ENCODE data around the gene ANKRD12.

The ANKRD12 gene

GRCh38 chr18:9283791-9284190 is 147.2 kb downstream of the ANKRD12 start:
- H3K9ac ChIP-seq = no peak overlapping the region
- H3K36me3 ChIP-seq (ENCODE audit: insufficient read depth) = 0 out of 2 replicates have a peak, but pooled peaks cover 4% of the 10 kb centered on the region
- H3K4me1 ChIP-seq (ENCODE audit: low read depth, poor library complexity, severe bottlenecking) = no peaks in the 10 kb centered on the region
- no peaks in the 10 kb centered on the region for H4K20me1 ChIP-seq (ENCODE audit: insufficient read depth)
- H3K4me2 ChIP-seq = no peak overlapping the region
- H3K27me3 ChIP-seq (ENCODE audit: insufficient read depth, low read depth) = no peaks in the 10 kb centered on the region
- no peaks in the 10 kb centered on the region for H3K79me2 ChIP-seq (ENCODE audit: insufficient read depth, low read depth)
- H3K4me3 ChIP-seq (IDR thresholded peaks at IDR 0.05; ENCODE audit: insufficient read depth, low read depth, low read length) = no peak overlapping the region
- no peak overlapping the region for H2AFZ ChIP-seq (ENCODE audit: low read depth)
- no peak overlapping the region for H3K27ac ChIP-seq
- TF ChIP-seq, protein P1, sequence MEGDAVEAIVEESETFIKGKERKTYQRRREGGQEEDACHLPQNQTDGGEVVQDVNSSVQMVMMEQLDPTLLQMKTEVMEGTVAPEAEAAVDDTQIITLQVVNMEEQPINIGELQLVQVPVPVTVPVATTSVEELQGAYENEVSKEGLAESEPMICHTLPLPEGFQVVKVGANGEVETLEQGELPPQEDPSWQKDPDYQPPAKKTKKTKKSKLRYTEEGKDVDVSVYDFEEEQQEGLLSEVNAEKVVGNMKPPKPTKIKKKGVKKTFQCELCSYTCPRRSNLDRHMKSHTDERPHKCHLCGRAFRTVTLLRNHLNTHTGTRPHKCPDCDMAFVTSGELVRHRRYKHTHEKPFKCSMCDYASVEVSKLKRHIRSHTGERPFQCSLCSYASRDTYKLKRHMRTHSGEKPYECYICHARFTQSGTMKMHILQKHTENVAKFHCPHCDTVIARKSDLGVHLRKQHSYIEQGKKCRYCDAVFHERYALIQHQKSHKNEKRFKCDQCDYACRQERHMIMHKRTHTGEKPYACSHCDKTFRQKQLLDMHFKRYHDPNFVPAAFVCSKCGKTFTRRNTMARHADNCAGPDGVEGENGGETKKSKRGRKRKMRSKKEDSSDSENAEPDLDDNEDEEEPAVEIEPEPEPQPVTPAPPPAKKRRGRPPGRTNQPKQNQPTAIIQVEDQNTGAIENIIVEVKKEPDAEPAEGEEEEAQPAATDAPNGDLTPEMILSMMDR (conservative IDR thresholded peaks at IDR 0.05; ENCODE audit: low read depth, low read length) = no peak

GRCh38 chr18:9285604-9286003 is 149.0 kb downstream of the ANKRD12 start:
- Histone ChIP-seq H3K27ac (no peak overlapping the region), H3K79me2 (ENCODE audit: insufficient read depth, low read depth) (no peaks in the 10 kb centered on the region), H3K9ac (no peak overlapping the region), H3K27me3 (ENCODE audit: insufficient read depth, low read depth) (no peaks in the 10 kb centered on the region), H3K4me2 (no peak overlapping the region), H4K20me1 (ENCODE audit: insufficient read depth) (no peaks in the 10 kb centered on the region), H3K4me3 (IDR thresholded peaks at IDR 0.05; ENCODE audit: insufficient read depth, low read depth, low read length) (no peak overlapping the region), H3K4me1 (ENCODE audit: low read depth, poor library complexity, severe bottlenecking) (no peaks in the 10 kb centered on the region), H3K36me3 (ENCODE audit: insufficient read depth) (0 out of 2 replicates have a peak, but pooled peaks cover 4% of the 10 kb centered on the region), H2AFZ (ENCODE audit: low read depth) (no peak overlapping the region)
- TF ChIP-seq, protein P1 (conservative IDR thresholded peaks at IDR 0.05; ENCODE audit: low read depth, low read length) = no peak

DNA sequence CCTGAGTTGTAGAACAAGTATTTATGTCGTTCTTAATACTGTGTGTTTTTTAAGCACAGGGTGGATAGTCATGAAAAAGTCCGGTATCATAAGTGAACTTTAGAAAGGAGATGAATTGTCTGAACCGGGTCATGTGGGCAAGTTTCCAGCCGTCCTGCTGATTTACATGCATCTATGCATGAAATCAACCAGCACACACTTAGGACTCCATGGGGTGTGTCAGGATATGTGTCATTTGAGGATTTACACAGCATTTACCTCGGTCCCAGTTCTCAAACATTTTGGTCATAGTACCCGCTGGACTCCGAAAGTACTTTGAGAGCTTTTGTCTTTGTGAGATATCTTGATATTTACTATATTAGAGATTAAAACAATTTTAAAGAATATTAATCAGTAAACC is 150.5 kb downstream of the ANKRD12 start:
- Histone ChIP-seq H4K20me1 (ENCODE audit: insufficient read depth) (no peaks in the 10 kb centered on the region), H2AFZ (ENCODE audit: low read depth) (no peak overlapping the region), H3K9ac (no peak overlapping the region), H3K4me2 (no peak overlapping the region), H3K27me3 (ENCODE audit: insufficient read depth, low read depth) (no peaks in the 10 kb centered on the region), H3K79me2 (ENCODE audit: insufficient read depth, low read depth) (no peaks in the 10 kb centered on the region), H3K4me1 (ENCODE audit: low read depth, poor library complexity, severe bottlenecking) (no peaks in the 10 kb centered on the region), H3K27ac (no peak overlapping the region), H3K4me3 (IDR thresholded peaks at IDR 0.05; ENCODE audit: insufficient read depth, low read depth, low read length) (no peak overlapping the region), H3K36me3 (ENCODE audit: insufficient read depth) (no peaks in the 10 kb centered on the region)
- TF ChIP-seq, protein P1 (conservative IDR thresholded peaks at IDR 0.05; ENCODE audit: low read depth, low read length) = no peak

- Histone ChIP-seq H3K4me3 (IDR thresholded peaks at IDR 0.05; ENCODE audit: insufficient read depth, low read depth, low read length) (no peak overlapping the region), H2AFZ (ENCODE audit: low read depth) (no peak overlapping the region), H4K20me1 (ENCODE audit: insufficient read depth) (no peaks in the 10 kb centered on the region), H3K27me3 (ENCODE audit: insufficient read depth, low read depth) (no peaks in the 10 kb centered on the region), H3K9ac (no peak overlapping the region), H3K36me3 (ENCODE audit: insufficient read depth) (no peaks in the 10 kb centered on the region), H3K4me1 (ENCODE audit: low read depth, poor library complexity, severe bottlenecking) (no peaks in the 10 kb centered on the region), H3K27ac (no peak overlapping the region), H3K4me2 (no peak overlapping the region), H3K79me2 (ENCODE audit: insufficient read depth, low read depth) (no peaks in the 10 kb centered on the region)
- TF ChIP-seq, protein P1 (conservative IDR thresholded peaks at IDR 0.05; ENCODE audit: low read depth, low read length) = no peak
Observed at GRCh38 chr18:9289698-9290097, 153.1 kb downstream of the ANKRD12 start.
